HG03520 (cell line): ENCODE results near the gene TSC22D3.

ENCODE experiments used
- ATAC-seq: cut with Tn5 transposase; IDR thresholded peaks from one replicate; pipeline ENCODE4 v1.9.1; 2021; ENCODE audit warnings: mild to moderate bottlenecking, moderate library complexity; ENCODE audit not compliant: unreplicated experiment

The TSC22D3 gene

DNA sequence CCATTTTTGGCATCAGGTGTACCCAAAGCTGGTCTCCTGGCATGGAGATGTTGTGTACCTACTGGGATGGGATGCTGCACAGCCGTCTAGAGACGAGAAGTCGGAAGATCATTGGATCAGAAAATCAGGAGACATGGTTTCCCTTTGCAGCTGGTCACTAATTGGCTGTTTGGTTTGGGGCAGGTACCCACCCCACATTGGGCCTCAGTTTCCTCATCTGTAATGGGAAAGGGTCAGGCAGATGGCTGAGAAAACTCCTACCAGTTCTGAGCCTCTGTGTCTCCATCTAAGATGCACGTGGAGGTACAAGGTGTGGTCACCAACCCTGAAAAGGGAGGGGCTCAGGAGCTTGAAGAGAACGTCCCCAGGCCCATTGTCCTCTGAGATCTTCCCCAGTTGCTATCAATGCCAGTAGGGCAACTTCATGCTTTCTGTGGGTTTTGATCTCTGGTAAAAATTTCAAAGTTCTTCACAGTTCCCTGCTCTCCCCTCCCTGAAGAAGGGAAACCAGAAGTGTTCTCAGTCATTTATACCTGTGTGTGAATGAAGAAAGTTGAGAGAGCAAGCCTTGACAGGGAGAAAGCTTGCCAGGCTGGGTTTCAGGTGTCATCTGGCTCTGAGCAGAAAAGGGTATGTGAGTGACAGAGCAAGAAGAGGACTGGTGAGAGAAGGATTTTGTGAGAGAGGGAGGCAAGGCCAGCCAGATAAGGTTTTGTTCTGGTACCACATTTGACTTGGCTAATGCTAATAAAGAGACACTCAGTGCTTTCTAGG lies 15.1 kb downstream of the TSC22D3 start:
- ATAC-seq: no peak

- no peak for ATAC-seq
These were observed 17.3 kb downstream of the TSC22D3 start for GRCh38 chrX:107758231-107758766.

GRCh38 chrX:107755721-107756120 lies 19.9 kb downstream of the TSC22D3 start:
- no peak for ATAC-seq

- no peak for ATAC-seq
These were observed 22.4 kb downstream of the TSC22D3 start for GRCh38 chrX:107753187-107753586.

GRCh38 chrX:107752714-107753113 lies 22.9 kb downstream of the TSC22D3 start:
- ATAC-seq: no peak

GRCh38 chrX:107752043-107752442 lies 23.5 kb downstream of the TSC22D3 start:
- ATAC-seq: no peak

- no peak for ATAC-seq
These were observed 24.6 kb downstream of the TSC22D3 start for GRCh38 chrX:107750861-107751445.

- no peak for ATAC-seq
These were observed 25.3 kb downstream of the TSC22D3 start for GRCh38 chrX:107750263-107750662.

GRCh38 chrX:107748506-107748905 lies 27.1 kb downstream of the TSC22D3 start:
- no peak for ATAC-seq

DNA sequence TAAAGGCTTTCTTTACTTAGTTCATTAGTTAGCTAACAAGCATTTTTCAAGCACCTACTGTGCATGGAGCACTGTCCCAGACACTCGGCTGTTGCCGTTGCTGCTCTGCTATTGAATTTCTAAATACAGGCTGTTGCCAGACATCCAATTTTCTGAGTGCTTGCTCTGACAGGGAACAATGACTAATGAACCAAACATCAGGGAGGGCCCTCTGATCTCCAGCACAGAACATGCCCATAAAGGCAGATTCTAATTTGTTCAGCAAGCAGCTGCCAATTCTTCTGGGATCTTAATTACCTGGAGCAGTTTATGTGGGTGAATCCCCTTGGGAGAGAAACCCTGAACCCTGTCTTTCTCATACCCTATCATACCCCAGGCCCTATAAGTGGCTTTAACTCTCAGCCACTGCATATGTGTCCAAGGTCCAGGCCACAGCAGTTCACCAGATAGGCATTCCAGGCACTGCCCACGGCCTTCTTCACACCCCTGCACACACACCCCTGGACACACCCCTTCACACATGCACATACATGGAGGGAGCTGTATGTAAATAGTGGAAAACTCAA lies 27.9 kb downstream of the TSC22D3 start:
- ATAC-seq: no peak

DNA sequence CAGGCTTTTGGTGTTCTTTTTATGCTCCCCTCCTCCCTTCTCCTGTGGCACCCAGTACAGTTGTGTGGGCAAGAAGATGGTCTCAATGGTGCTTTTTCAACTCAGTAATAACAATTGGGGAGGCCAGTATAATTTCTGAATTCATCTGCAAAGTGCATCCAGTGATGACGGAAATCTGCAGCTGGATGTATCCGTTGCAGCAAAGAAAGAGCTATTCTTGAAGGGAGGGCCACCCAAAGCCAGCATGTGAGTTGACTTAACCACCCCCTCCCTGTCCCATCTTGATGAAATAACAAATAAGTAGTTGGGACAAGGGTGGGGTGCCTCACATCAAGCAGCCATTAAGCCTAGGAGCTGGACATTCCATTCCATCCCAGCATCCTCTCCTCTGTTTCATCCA lies 30.7 kb downstream of the TSC22D3 start:
- no peak for ATAC-seq

- no peak for ATAC-seq
These were observed 31.6 kb downstream of the TSC22D3 start for GRCh38 chrX:107743995-107744394.

GRCh38 chrX:107742700-107743191 lies 32.8 kb downstream of the TSC22D3 start:
- no peak for ATAC-seq

DNA sequence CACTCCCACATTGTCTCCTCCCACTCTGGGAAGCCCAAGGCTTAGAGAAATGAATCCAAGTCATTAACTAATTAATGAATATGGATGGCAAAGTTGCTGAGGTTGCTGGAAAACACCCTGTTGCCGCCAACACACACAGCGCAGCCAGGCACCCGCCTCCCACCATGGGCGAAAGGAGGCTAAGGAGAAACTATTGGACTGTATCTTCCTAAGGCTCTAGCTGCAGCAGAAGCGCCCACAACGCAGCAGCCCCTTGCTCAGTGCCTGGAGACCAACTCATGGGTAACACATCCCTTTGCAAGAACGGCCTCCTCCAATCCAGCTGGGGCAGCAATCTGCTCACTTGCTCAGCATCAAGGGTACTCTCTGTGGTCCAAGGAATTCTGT lies 34.2 kb downstream of the TSC22D3 start:
- ATAC-seq: no peak

- ATAC-seq: no peak
These were observed 36.0 kb downstream of the TSC22D3 start for GRCh38 chrX:107739541-107739940.

DNA sequence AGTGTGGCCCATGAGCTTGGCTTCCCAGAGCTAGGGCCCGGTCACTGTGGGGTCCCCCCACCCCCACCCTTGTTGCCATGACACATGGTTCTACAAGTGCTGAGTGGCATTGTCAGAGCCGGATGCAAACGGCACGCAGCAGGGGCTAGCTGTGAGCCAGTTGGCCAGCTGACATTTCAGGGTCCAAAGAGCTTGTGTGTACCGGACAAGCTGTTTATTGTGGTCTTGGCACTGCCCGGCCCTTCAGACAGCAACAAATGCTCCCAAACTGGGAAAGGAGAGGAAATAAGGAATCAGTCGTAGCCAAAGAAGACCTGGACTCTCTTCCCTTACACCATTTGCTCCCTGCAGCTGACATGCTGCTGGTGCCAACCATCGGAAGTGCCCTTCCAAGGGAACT lies 36.8 kb downstream of the TSC22D3 start:
- ATAC-seq: no peak

DNA sequence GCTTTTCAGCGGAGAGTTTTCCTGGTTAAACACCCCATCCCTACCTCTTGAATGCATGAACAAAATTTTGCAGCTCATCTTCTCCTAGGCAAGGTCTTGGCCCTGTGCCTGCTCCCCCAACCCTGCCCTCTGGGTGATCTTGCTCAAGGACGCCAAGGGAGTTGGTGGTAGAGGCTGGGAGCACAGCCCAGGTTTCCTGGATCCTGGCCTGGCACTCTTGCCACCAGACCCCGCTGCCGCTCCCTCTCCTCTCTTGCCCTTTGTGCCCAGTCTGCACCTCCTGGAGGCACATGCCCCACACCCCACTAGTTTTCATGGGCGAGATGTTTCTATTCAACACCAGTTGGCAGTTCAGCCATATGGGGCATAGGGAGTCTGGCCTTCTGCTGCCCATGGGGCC lies 37.3 kb downstream of the TSC22D3 start:
- no peak for ATAC-seq

- ATAC-seq: no peak
These were observed 38.6 kb downstream of the TSC22D3 start for GRCh38 chrX:107736781-107737531.

DNA sequence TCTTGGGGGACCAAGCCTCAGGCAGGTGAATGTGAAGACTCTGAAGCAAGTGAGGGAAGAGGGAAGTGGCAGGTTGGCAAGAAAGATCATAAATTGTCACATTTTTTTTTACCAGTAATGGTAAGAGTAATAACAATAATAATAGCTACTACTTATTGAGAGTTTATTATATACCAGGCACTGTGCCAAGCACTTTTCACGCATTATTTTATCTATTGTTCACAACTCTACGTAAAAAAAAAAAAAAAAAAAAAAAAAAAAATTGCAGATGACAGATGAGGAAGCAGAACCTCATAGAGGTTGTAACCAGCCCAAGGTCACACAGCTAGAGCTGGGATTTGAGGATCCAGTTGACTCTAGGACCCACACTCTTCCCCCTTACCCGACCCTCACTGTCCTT lies 40.9 kb downstream of the TSC22D3 start:
- ATAC-seq: no peak

GRCh38 chrX:107733686-107734085 lies 41.9 kb downstream of the TSC22D3 start:
- no peak for ATAC-seq

- ATAC-seq: no peak
These were observed 43.6 kb downstream of the TSC22D3 start for GRCh38 chrX:107731831-107732502.
